ENCODE data around the gene POU2F2.

DNA sequence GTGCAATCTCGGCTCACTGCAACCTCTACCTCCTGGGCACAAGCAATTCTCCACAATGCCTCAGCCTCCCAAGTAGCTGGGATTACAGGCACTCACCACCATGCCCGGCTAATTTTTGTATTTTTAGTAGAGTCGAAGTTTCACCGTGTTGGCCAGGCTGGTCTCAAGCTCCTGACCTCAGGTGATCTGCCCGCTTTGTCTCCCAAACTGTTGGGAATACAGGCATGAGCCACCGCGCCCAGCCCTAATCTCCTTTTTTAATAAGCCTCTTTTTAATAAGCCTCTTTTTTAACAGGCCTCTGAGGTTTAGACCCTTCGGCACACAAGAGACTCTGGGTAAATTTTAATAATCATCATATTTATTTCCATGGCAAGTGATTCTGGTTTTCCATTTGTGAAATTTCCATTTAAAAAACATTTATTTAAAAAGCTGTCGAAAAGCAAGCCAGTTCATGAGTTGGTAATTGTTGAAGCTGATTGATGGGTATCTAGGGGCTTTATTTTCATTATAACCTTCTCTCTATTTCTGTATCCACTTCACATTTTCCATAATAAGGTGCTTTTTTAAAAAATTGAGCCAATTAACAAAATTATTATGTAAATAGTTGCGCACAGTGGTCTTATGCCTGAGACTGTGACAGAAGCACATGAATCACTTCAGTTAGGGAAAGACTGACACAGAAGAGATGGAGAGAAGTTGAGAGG, 11.8 kb downstream of the POU2F2 start:
- TF ChIP-seq ATF6 (CRISPR knock-in tag; IDR thresholded peaks at IDR 0.05) (no peak), GTF2I (CRISPR knock-in tag; conservative IDR thresholded peaks at IDR 0.05) (no peak), ATF3 (CRISPR knock-in tag; conservative IDR thresholded peaks at IDR 0.05) (no peak)
- TF ChIP-seq, protein P1, sequence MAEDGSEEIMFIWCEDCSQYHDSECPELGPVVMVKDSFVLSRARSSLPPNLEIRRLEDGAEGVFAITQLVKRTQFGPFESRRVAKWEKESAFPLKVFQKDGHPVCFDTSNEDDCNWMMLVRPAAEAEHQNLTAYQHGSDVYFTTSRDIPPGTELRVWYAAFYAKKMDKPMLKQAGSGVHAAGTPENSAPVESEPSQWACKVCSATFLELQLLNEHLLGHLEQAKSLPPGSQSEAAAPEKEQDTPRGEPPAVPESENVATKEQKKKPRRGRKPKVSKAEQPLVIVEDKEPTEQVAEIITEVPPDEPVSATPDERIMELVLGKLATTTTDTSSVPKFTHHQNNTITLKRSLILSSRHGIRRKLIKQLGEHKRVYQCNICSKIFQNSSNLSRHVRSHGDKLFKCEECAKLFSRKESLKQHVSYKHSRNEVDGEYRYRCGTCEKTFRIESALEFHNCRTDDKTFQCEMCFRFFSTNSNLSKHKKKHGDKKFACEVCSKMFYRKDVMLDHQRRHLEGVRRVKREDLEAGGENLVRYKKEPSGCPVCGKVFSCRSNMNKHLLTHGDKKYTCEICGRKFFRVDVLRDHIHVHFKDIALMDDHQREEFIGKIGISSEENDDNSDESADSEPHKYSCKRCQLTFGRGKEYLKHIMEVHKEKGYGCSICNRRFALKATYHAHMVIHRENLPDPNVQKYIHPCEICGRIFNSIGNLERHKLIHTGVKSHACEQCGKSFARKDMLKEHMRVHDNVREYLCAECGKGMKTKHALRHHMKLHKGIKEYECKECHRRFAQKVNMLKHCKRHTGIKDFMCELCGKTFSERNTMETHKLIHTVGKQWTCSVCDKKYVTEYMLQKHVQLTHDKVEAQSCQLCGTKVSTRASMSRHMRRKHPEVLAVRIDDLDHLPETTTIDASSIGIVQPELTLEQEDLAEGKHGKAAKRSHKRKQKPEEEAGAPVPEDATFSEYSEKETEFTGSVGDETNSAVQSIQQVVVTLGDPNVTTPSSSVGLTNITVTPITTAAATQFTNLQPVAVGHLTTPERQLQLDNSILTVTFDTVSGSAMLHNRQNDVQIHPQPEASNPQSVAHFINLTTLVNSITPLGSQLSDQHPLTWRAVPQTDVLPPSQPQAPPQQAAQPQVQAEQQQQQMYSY (CRISPR knock-in tag; IDR thresholded peaks at IDR 0.05), result no peak
- TF ChIP-seq, protein P2, sequence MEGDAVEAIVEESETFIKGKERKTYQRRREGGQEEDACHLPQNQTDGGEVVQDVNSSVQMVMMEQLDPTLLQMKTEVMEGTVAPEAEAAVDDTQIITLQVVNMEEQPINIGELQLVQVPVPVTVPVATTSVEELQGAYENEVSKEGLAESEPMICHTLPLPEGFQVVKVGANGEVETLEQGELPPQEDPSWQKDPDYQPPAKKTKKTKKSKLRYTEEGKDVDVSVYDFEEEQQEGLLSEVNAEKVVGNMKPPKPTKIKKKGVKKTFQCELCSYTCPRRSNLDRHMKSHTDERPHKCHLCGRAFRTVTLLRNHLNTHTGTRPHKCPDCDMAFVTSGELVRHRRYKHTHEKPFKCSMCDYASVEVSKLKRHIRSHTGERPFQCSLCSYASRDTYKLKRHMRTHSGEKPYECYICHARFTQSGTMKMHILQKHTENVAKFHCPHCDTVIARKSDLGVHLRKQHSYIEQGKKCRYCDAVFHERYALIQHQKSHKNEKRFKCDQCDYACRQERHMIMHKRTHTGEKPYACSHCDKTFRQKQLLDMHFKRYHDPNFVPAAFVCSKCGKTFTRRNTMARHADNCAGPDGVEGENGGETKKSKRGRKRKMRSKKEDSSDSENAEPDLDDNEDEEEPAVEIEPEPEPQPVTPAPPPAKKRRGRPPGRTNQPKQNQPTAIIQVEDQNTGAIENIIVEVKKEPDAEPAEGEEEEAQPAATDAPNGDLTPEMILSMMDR (IDR thresholded peaks at IDR 0.05), result no peak
- TF ChIP-seq, protein P3, sequence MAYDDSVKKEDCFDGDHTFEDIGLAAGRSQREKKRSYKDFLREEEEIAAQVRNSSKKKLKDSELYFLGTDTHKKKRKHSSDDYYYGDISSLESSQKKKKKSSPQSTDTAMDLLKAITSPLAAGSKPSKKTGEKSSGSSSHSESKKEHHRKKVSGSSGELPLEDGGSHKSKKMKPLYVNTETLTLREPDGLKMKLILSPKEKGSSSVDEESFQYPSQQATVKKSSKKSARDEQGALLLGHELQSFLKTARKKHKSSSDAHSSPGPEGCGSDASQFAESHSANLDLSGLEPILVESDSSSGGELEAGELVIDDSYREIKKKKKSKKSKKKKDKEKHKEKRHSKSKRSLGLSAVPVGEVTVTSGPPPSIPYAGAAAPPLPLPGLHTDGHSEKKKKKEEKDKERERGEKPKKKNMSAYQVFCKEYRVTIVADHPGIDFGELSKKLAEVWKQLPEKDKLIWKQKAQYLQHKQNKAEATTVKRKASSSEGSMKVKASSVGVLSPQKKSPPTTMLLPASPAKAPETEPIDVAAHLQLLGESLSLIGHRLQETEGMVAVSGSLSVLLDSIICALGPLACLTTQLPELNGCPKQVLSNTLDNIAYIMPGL (CRISPR knock-in tag; IDR thresholded peaks at IDR 0.05), result no peak
- TF ChIP-seq, protein P4, sequence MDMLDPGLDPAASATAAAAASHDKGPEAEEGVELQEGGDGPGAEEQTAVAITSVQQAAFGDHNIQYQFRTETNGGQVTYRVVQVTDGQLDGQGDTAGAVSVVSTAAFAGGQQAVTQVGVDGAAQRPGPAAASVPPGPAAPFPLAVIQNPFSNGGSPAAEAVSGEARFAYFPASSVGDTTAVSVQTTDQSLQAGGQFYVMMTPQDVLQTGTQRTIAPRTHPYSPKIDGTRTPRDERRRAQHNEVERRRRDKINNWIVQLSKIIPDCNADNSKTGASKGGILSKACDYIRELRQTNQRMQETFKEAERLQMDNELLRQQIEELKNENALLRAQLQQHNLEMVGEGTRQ (CRISPR knock-in tag; IDR thresholded peaks at IDR 0.05), result no peak

Measured in WTC11 (cell line).